GM12878 (cell line): Measurements from ENCODE around the gene ADARB1. TPM values are rescaled to one million over a fixed set of nuclear protein-coding genes. Genes with fewer than 3 reads are reported as not detected.

Source experiments
- ATAC-seq: fragments of 200-7000 bp; cut with Tn5 transposase; 3 replicates; pipeline ENCODE4 v1.9.1; 2020; ENCODE audit warnings: mild to moderate bottlenecking, moderate library complexity
- BruUV-seq: library from RNA; stranded (reverse); fragments of 400-500 nt; replicated peaks from 2 replicates; lab custom pipeline; 2021; lab: Mats Ljungman, UMichigan
- CTCF ChIA-PET: fragments of 300-600 bp; sonication (Branson Sonifier 250); formaldehyde crosslinking; extraction: SDS; loops from one replicate; lab custom pipeline; 2021; ENCODE audit warnings: inconsistent platforms; lab: Yijun Ruan, JAX
- POLR2A ChIA-PET: fragments of 350-600 bp; formaldehyde crosslinking; extraction: SDS; loops from one replicate; lab custom pipeline; 2021; ENCODE audit warnings: inconsistent platforms; lab: Charles Lee
- RAD21 ChIA-PET: fragments of 300-600 bp; sonication (Branson Sonifier 250); formaldehyde crosslinking; loops from one replicate; lab custom pipeline; 2023; ENCODE audit warnings: antibody characterized with exemption; ENCODE audit not compliant: unreplicated experiment; lab: Charles Lee
- SMC1A ChIA-PET: fragments of 300-600 bp; sonication (Branson Sonifier 250); formaldehyde crosslinking; loops from one replicate; lab custom pipeline; 2023; ENCODE audit not compliant: unreplicated experiment, uncharacterized antibody; lab: Charles Lee
- DNase-seq: peaks from one replicate; pipeline ENCODE4 v3.0.0-alpha.2; 2011; ENCODE audit warnings: low read depth, low spot score
- FAIRE-seq: peaks from 3 replicates; lab custom pipeline; 2011; peaks lifted over from hg19 to GRCh38; lab: Jason Lieb, UNC
- H2AFZ ChIP-seq: 2 replicates; pipeline ENCODE4 v1.6.0; 2011; ENCODE audit warnings: low read depth, low read length, control low read depth; ENCODE audit not compliant: control insufficient read depth
- H3K27ac ChIP-seq: 2 replicates; pipeline ENCODE4 v1.5.1; 2011; ENCODE audit warnings: control low read depth; ENCODE audit not compliant: control insufficient read depth, insufficient read depth
- H3K27me3 ChIP-seq, 2 experiments: replicated peaks in 1 of 2; 2 replicates each; pipeline versions ENCODE4 v1.6.0 to v1.6.1; 2011; ENCODE audit warnings: low read length in 1 of 2; ENCODE audit not compliant: control insufficient read depth in 2 of 2, insufficient read depth in 2 of 2
- H3K36me3 ChIP-seq, 2 experiments: 2 replicates each; pipeline ENCODE4 v1.5.1; 2011; ENCODE audit warnings: low read length in 1 of 2; ENCODE audit not compliant: control insufficient read depth in 2 of 2, insufficient read depth in 2 of 2
- H3K4me1 ChIP-seq: 2 replicates; pipeline ENCODE4 v1.6.1; 2011; ENCODE audit warnings: mild to moderate bottlenecking, low read length, moderate library complexity, mixed read lengths; ENCODE audit not compliant: control insufficient read depth, insufficient read depth
- H3K4me2 ChIP-seq: 2 replicates; pipeline ENCODE4 v1.6.0; 2011; ENCODE audit warnings: control low read depth; ENCODE audit not compliant: control insufficient read depth, insufficient read depth
- H3K4me3 ChIP-seq: fragments of 200-600 bp; sonication (generic); 2 replicates; pipeline ENCODE4 v1.5.1; 2016
- H3K79me2 ChIP-seq: 2 replicates; pipeline ENCODE4 v1.6.0; 2011; ENCODE audit warnings: low read length; ENCODE audit not compliant: control insufficient read depth, insufficient read depth
- H3K9ac ChIP-seq: 2 replicates; pipeline ENCODE4 v1.8.0; 2011; ENCODE audit warnings: low read length, control low read depth, mixed read lengths; ENCODE audit not compliant: control insufficient read depth, insufficient read depth
- H3K9me3 ChIP-seq: replicated peaks from 3 replicates; pipeline ENCODE4 v1.5.1; 2011; ENCODE audit warnings: mild to moderate bottlenecking, low read length; ENCODE audit not compliant: control insufficient read depth, insufficient read depth
- H4K20me1 ChIP-seq: 2 replicates; pipeline ENCODE4 v1.6.0; 2011; ENCODE audit not compliant: control insufficient read depth, insufficient read depth
- CREB1 ChIP-seq: IDR thresholded peaks from 2 replicates; pipeline ENCODE4 v1.6.1; 2012; ENCODE audit warnings: low read depth, mild to moderate bottlenecking, inconsistent platforms
- EP300 ChIP-seq, 2 experiments: fragments of 150-350 bp in 1 of 2; IDR thresholded peaks; 2 replicates each; pipeline ENCODE4 v1.6.1; 2011 to 2012; ENCODE audit warnings: low read depth in 2 of 2, low read length in 2 of 2, borderline replicate concordance in 1 of 2, improper control_type of control experiment in 1 of 2, inconsistent platforms in 1 of 2; ENCODE audit not compliant: control insufficient read depth in 1 of 2
- IKZF2 ChIP-seq, 2 experiments: fragments of 450-650 bp; IDR thresholded peaks; 2 replicates each; pipeline ENCODE4 v1.6.1; 2017; ENCODE audit warnings: mild to moderate bottlenecking in 2 of 2, moderate library complexity in 2 of 2
- KLF5 ChIP-seq: fragments of 450-650 bp; IDR thresholded peaks from 2 replicates; pipeline ENCODE4 v1.6.1; 2014; ENCODE audit warnings: mild to moderate bottlenecking; ENCODE audit not compliant: partially characterized antibody
- NFYA ChIP-seq: IDR thresholded peaks from 2 replicates; pipeline ENCODE4 v1.6.1; 2011; ENCODE audit warnings: low read depth, mild to moderate bottlenecking, low read length, improper control_type of control experiment, borderline replicate concordance
- RB1 ChIP-seq: fragments of 450-650 bp; formaldehyde crosslinking; IDR thresholded peaks from 2 replicates; pipeline ENCODE4 v1.6.1; 2017; ENCODE audit warnings: mild to moderate bottlenecking, borderline replicate concordance
- RELA ChIP-seq: fragments of 450-650 bp; IDR thresholded peaks from 2 replicates; pipeline ENCODE4 v1.8.0; 2014; ENCODE audit warnings: borderline replicate concordance; ENCODE audit not compliant: partially characterized antibody
- YBX1 ChIP-seq: fragments of 450-650 bp; IDR thresholded peaks from 2 replicates; pipeline ENCODE4 v1.6.1; 2016; ENCODE audit warnings: antibody characterized with exemption
- ZBED1 ChIP-seq: IDR thresholded peaks from 2 replicates; pipeline ENCODE4 v1.6.1; 2016; ENCODE audit warnings: borderline replicate concordance
- ZBTB33 ChIP-seq: fragments of 450-650 bp; IDR thresholded peaks from 2 replicates; pipeline ENCODE4 v1.6.1; 2017; ENCODE audit warnings: mild to moderate bottlenecking
- WGBS: methylation state at CpG from one replicate; pipeline ENCODE4 v1.1.6; 2016; ENCODE audit warnings: low lambda C conversion rate; ENCODE audit not compliant: insufficient replicate concordance, insufficient coverage; ENCODE audit errors: missing lambda C conversion rate; 5-methylcytosine and 5-hydroxymethylcytosine counted together
- in situ Hi-C: fragments of 300-500 bp; cut with MboI; formaldehyde crosslinking; loops from 9 replicates; pipeline ENCODE4 v1.14.3; 2018; ENCODE audit warnings: mixed read lengths
- intact Hi-C: fragments of 100-400 bp; cut with micrococcal nuclease; formaldehyde crosslinking; loops from one replicate; pipeline ENCODE4 v1.14.2; 2022; ENCODE audit not compliant: unreplicated experiment
- polyA plus RNA-seq, 11 experiments: library from polyadenylated mRNA; depleted of rRNA in 4 of 11; unstranded in 6 of 11; stranded (reverse) in 5 of 11; fragments of >200 nt; fragmentation: Nextera tagmentation in 4 of 11; fragmentation: Illumina TruSeq in 1 of 11; extraction: Ambion mirVana in 4 of 11; extraction: Trizol in 1 of 11; gene quantifications; 1 replicate in 1 of 11; 2 replicates in 10 of 11; pipeline versions ENCODE4 v1.2.1 to v1.2.3, GENCODE V29; 2011 to 2016; ENCODE audit warnings: inconsistent platforms in 2 of 11, missing spikeins in 2 of 11, low read depth in 1 of 11
- total RNA-seq, 4 experiments: library from RNA; depleted of rRNA in 3 of 4; stranded (reverse); fragments of >200 nt in 3 of 4; fragmentation: Illumina TruSeq in 1 of 4; extraction: Trizol in 1 of 4; gene quantifications; 2 replicates each; pipeline versions ENCODE4 v1.2.1 to v1.2.3, GENCODE V29; 2013 to 2021

The ADARB1 gene
- total and polyA plus RNA-seq, 10 of the 15 experiments (the other 5 are each of a cell fraction or from before 2014, with no cell fraction given) = 5.7 to 61.7 (median 25.3) TPM

- ChIA-PET POLR2A (no interaction called here), CTCF (interaction anchor here (0.7 to 1.7 kb wide), 2 partner anchors 97 to 110 kb away, joined by 3 to 7 read pairs; no protein-coding TSS in a partner anchor), RAD21 (no interaction called here), SMC1A (interaction anchor here (0.6 to 1.3 kb wide), 2 partner anchors 11 to 22 kb away, joined by 3 read pairs; no protein-coding TSS in a partner anchor)
- Histone ChIP-seq H3K9me3 (no peaks in the 10 kb centered on the region; the same call in 2 of the 3 replicates), H4K20me1 (no peaks in the 10 kb centered on the region), H2AFZ (no peak overlapping the region), H3K27ac (no peak overlapping the region), H3K27me3 (no peaks in the 10 kb centered on the region), H3K9ac (no peak overlapping the region), H3K36me3 (no peaks in the 10 kb centered on the region), H3K4me2 (no peak overlapping the region), H3K4me1 (no peaks in the 10 kb centered on the region), H3K4me3 (no peak overlapping the region), H3K79me2 (no peaks in the 10 kb centered on the region)
- in situ Hi-C loops = no loop called here
- 77% methylated on average over 13 of the region's 13 CpGs for WGBS
- ATAC-seq (no peak), DNase-seq (no peak), FAIRE-seq (no peak)
- BruUV-seq = no TSS peak
- TF ChIP-seq IKZF2 (IDR thresholded peaks at IDR 0.05) (no peak), KLF5 (no peak), CREB1 (no peak), RB1 (no peak), EP300 (IDR thresholded peaks at IDR 0.05; ENCODE audit: borderline replicate concordance in 1 of 2, control insufficient read depth in 1 of 2, low read depth in 2 of 2, low read length in 2 of 2) (no peak), YBX1 (no peak), ZBTB33 (no peak), RELA (no peak), ZBED1 (no peak), NFYA (no peak)
- intact Hi-C loops = no loop called here
Measured at GRCh38 chr21:45248301-45248892, 174.0 kb downstream of the ADARB1 start.
